A549 (cell line): Measurements from ENCODE around the gene OCA2.

Experiments
- CHD2 ChIP-seq: fragments of 150-350 bp; IDR thresholded peaks from 2 replicates; pipeline ENCODE4 v1.6.1; 2014; ENCODE audit warnings: low read length; ENCODE audit not compliant: partially characterized antibody
- CHD4 ChIP-seq: fragments of 200-600 bp; sonication (generic); IDR thresholded peaks from 2 replicates; pipeline ENCODE4 v1.6.1; 2016; ENCODE audit warnings: antibody characterized with exemption, mild to moderate bottlenecking, borderline replicate concordance
- CTCF ChIP-seq: fragments of >200 bp; sonication (Bioruptor Twin); formaldehyde crosslinking; IDR thresholded peaks from 3 replicates; pipeline ENCODE4 v1.5.1; 2016
- EP300 ChIP-seq, 2 experiments: fragments of >200 bp; sonication (Bioruptor Twin); formaldehyde crosslinking; IDR thresholded peaks; 2 replicates in 1 of 2; 3 replicates in 1 of 2; pipeline ENCODE4 v1.6.1; 2016 to 2017
- HMGXB4 ChIP-seq: fragments of 250-450 bp; sonication (Bioruptor Pico); IDR thresholded peaks from 2 replicates; pipeline ENCODE4 v1.5.0; 2021; ENCODE audit warnings: mild to moderate bottlenecking, moderate library complexity, borderline replicate concordance
- KDM1A ChIP-seq: fragments of 200-600 bp; sonication (generic); IDR thresholded peaks from 2 replicates; pipeline ENCODE4 v1.6.1; 2016; ENCODE audit warnings: low read depth, mild to moderate bottlenecking
- MAFK ChIP-seq: fragments of 450-650 bp; IDR thresholded peaks from 2 replicates; pipeline ENCODE4 v1.6.1; 2014; ENCODE audit not compliant: partially characterized antibody
- MYC ChIP-seq: IDR thresholded peaks from 2 replicates; pipeline ENCODE4 v1.6.1; 2012; ENCODE audit warnings: mild to moderate bottlenecking, inconsistent platforms, low read length, improper control_type of control experiment, borderline replicate concordance
- NPAS2 ChIP-seq: fragments of 250-450 bp; sonication (Bioruptor Pico); IDR thresholded peaks from 2 replicates; pipeline ENCODE4 v1.8.0; 2022; ENCODE audit warnings: mild to moderate bottlenecking, moderate library complexity, borderline replicate concordance
- NR3C1 ChIP-seq: fragments of >200 bp; sonication (Bioruptor Twin); formaldehyde crosslinking; IDR thresholded peaks from 3 replicates; pipeline ENCODE4 v1.6.1; 2017
- POLR2A ChIP-seq: IDR thresholded peaks from 2 replicates; pipeline ENCODE4 v1.6.1; 2012; ENCODE audit warnings: mild to moderate bottlenecking, low read length
- RCOR1 ChIP-seq: fragments of 150-350 bp; IDR thresholded peaks from 2 replicates; pipeline ENCODE4 v1.6.1; 2014; ENCODE audit warnings: antibody characterized with exemption, low read length, low read depth
- ZFP36 ChIP-seq: fragments of 450-650 bp; IDR thresholded peaks from 2 replicates; pipeline ENCODE4 v1.6.1; 2014; ENCODE audit warnings: borderline replicate concordance; ENCODE audit not compliant: partially characterized antibody

- TF ChIP-seq NR3C1: no peak
- no peak for TF ChIP-seq RCOR1
- TF ChIP-seq CTCF: no peak
- no peak for TF ChIP-seq POLR2A
- no peak for TF ChIP-seq CHD2
- no peak for TF ChIP-seq MAFK
- TF ChIP-seq NPAS2 (CRISPR knock-in tag): no peak
- TF ChIP-seq HMGXB4 (CRISPR knock-in tag): no peak
- no peak for TF ChIP-seq KDM1A
- TF ChIP-seq CHD4: no peak
- no peak for TF ChIP-seq ZFP36
- TF ChIP-seq MYC: no peak
- TF ChIP-seq EP300 (IDR thresholded peaks at IDR 0.05): no peak
Observed at GRCh38 chr15:28025413-28025812, 73.7 kb downstream of the OCA2 start.
